AG10803 (cell line): ENCODE data around the gene MMEL1.

Source experiments
- DNase-seq: peaks from one replicate; pipeline ENCODE4 v3.0.0; 2010; ENCODE audit warnings: low read depth
- H3K4me3 ChIP-seq: 2 replicates; pipeline ENCODE4 v1.5.1; 2011; ENCODE audit warnings: mild to moderate bottlenecking, low read length, control low read depth
- CTCF ChIP-seq: conservative IDR thresholded peaks from 2 replicates; pipeline ENCODE4 v1.5.1; 2011; ENCODE audit warnings: mild to moderate bottlenecking, low read length, control low read depth, inconsistent platforms

MMEL1 gene

GRCh38 chr1:2547210-2548067 is 85.4 kb downstream of the MMEL1 start:
- DNase-seq = no peak
- peak overlapping the region; percentile 22 for H3K4me3 ChIP-seq
- no peak; the same call in 1 of the 2 replicates for TF ChIP-seq CTCF

DNA sequence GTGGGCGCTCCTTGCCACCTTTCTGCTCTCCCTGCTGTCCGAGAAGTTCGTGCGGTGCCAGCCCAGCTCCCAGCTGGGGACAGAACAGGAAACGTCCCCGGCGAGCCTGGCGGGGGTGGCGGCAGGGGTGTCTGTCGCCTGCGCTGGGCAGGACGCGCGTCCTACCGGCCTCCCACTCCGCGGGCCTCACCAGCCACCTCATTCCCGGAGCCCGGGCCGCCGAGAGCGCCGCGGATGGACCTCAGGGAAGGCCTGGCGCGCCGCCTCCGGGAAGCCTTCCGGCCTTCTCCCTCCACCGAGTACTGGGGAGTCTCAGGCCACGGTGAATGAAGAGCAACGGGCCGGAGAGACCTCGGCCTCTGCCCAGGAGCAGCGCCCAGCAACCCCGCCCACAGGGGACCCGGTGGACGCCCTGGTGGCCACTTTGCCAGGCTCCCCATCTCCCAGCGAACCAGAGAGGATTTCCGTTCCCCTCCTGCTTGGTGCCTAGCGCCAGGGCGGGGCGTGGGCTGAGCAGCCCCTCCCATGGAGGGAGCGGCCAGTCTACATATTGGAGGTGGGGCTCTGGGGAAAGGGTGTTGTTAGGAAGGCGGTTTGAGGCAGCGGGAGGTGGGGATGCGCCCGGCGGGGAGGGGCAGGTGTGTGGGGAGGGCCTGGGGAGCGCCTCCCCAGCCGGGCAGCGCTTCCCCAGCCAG is 86.2 kb downstream of the MMEL1 start:
- DNase-seq = peak; percentile 67
- peak overlapping the region; percentile 59 for H3K4me3 ChIP-seq
- TF ChIP-seq CTCF = peak; percentile 11; the same call in 1 of the 2 replicates

DNA sequence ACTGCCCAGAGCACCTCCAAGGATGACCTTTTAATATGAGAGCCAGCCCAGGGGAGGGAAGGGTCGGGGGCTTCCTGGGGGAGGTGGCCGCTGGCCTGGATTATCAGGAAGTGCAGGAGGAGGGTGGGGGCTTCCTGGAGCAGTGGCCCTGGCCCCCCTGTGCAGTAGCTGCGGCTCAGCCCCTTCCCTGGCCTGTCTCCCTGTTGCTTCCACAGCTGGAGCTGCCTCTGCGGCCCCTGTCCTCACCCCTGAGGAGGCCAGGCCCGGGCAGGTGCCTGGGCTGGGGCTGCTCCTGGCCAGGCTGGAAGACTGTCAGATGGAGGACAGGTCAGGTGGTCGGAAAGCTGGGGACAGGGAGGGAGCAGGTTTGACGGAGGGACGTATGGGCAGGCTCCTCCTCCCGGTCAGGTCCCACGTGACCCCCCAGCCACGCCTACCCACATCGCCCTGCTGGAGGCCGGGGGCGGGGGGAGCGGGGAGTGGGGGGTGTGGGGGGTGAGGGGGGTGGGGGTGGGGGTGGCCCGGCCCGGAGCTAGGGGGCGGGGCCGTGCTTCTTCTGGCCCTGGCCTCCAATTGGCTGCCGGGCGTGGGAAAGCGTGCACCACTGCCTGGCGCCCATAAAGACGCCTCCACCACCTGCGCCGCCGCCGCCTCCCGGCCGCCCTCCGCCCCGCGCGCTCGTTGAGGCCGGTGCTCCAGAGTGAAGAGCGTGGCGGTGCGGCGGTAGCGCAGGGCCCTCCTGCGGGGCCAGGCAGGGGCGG is 86.9 kb downstream of the MMEL1 start:
- TF ChIP-seq CTCF = no peak
- DNase-seq = peak; percentile 58
- H3K4me3 ChIP-seq = peak overlapping the region; percentile 59

DNA sequence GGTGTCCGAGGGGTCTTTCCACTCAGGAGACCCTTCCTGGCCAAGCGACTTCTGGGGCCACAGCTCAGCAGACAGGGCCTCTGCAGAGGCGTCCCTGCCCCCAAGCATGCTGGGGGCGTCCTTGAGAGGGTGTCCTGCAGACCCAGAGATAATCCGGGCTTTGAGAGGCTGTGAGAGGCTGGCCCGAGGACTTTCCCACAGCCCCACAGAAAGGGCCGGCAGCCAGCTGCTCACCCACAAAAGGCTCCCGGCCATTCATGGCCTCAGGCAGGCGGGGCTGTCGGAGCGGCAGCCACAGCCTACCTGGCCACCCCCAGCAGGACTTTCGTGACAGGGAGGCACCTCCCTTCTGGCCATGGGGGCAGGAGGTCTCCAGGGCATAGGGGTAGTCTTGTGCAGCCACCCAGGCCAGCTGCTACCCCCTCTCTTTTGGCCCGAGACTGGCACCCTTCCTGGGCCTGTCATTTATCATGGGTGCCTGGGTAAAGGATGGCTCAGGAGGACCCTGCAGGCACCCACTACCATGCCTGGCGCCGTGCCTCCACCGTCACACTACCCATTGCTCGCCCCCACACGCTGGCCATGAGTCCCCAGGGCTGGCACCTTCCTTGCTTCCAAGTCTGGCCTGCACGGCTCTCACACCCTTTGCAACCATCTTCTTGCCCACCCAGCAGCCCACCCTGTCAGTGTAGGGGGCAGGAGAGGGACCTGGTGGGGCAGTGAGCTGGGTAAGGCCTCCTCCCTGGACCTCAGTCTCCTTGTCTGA is 87.8 kb downstream of the MMEL1 start:
- no peak for TF ChIP-seq CTCF
- H3K4me3 ChIP-seq = no peak overlapping the region
- DNase-seq = no peak

DNA sequence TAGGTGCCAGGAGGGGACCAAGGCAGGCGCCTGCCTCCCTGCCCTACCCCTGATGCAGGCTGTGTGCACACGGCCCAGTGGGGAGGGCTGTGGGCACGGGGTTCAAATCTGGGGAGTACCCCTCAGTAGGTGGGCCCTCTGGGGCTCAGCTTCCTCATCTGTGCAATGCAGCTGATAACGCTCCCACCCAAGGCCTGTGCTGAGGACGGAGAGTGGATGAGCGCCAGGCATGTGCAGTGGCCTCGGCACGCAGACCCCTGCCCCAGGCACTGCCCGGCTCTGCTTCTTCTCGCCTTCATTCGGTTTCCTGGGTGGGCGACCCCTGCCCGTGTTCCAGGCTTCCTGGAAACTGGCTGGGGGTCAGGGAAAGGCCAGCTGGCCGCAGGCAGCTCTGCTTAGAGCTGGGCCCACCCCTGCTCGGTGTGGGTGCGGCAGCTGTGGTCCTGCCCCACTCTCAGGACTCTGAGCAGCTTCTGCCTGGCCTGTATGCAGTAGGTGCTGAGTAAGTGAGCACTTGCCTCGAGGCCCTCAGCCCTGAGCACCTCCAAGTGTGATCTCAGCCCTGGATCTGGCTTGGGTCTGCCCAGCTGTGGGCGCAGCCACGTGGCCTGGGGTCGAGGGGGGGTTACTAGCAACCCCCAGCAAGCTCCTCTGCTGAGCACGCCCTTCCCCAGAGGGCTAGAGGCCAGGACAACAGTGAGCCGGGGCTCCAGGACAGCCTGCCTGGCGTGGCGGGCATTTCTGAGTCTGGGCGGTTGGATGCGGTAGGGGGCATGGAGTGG is 88.5 kb downstream of the MMEL1 start:
- TF ChIP-seq CTCF = no peak
- no peak overlapping the region for H3K4me3 ChIP-seq
- no peak for DNase-seq

DNA sequence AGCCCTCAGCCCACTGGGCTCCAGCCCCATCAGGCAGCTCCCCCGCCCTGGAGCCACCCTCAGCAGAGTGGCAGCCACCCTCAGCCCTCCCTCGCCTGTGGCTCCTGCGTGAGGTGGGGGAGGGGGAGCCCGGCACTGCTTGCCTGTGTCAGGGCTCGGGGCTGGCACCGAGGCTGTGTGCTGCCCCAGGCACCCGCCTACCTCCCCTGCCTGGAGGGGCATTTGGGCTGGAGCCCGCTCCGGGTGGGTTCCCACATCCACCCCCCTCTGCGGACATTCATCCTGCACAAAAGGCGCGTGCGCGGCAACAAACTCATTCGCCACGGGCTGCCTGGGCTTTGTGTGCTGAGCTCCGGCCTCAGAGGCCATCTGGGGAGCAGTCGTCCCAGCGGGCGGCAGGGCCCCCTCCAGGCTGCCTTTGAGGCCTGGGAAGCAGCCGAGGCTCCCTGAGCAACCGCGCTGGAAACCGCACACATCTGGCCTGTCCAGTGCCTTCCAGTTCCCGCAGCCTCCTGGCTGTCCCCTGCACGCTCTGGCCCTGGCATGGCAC is 89.2 kb downstream of the MMEL1 start:
- peak; percentile 45 for DNase-seq

More for the DNA sequence above, 89.2 kb downstream of the MMEL1 start:
- H3K4me3 ChIP-seq = no peak overlapping the region
- TF ChIP-seq CTCF = no peak
